ENCODE measurements around the gene ARHGAP40.

The ARHGAP40 gene

GRCh38 chr20:38692436-38693411 lies 91.1 kb downstream of the ARHGAP40 start:
- no peak for DNase-seq

- DNase-seq, result no peak
These were observed 95.7 kb downstream of the ARHGAP40 start for GRCh38 chr20:38697306-38697705.

GRCh38 chr20:38698541-38698940 lies 96.9 kb downstream of the ARHGAP40 start:
- no peak for DNase-seq

- DNase-seq, result no peak
These were observed 98.5 kb downstream of the ARHGAP40 start for GRCh38 chr20:38700141-38700540.

Measured in NCI-H748 treated with DMSO at 0.1 percent for 48 hours (cell line).